CD8-positive, alpha-beta memory T cell (primary cell): ENCODE data around the gene BROX. TPM values are rescaled to one million over a fixed set of nuclear protein-coding genes. Genes with fewer than 3 reads are reported as not detected.
A peak's percentile ranks its signal among the peaks of the same experiment; 100 is the strongest.
"Not testable (repeated sequence)": the region's sequence is repeated elsewhere in the genome, so short reads cannot be mapped to it uniquely, and the experiment has no call there.

Source experiments
- CTCF ChIA-PET: fragments of 350-600 bp; sonication (Branson Sonifier 250); formaldehyde crosslinking; loops from one replicate; lab custom pipeline; 2021; ENCODE audit warnings: antibody characterized with exemption; lab: Charles Lee
- POLR2A ChIA-PET: fragments of 350-600 bp; sonication (Branson Sonifier 250); formaldehyde crosslinking; loops from one replicate; lab custom pipeline; 2021; ENCODE audit warnings: antibody characterized with exemption; lab: Charles Lee
- DNase-seq, 5 donors: peaks; one replicate each; pipeline versions ENCODE4 v3.0.0 to v3.0.0-alpha.2; 2020 to 2022; ENCODE audit warnings: mixed read lengths in 1 of 5
- H3K27ac ChIP-seq: one replicate; pipeline ENCODE4 v1.7.0; 2013; ENCODE audit warnings: low read depth, mild to moderate bottlenecking, low read length, moderate library complexity
- H3K27me3 ChIP-seq: 2 replicates; pipeline ENCODE4 v1.7.0; 2013; ENCODE audit warnings: low read length, mild to moderate bottlenecking; ENCODE audit not compliant: insufficient read depth, poor library complexity, severe bottlenecking
- H3K36me3 ChIP-seq: 2 replicates; pipeline ENCODE4 v1.7.0; 2013; ENCODE audit warnings: mild to moderate bottlenecking, low read length, moderate library complexity; ENCODE audit not compliant: insufficient read depth
- H3K4me1 ChIP-seq: 2 replicates; pipeline ENCODE4 v1.7.0; 2013; ENCODE audit warnings: mild to moderate bottlenecking, low read length, moderate library complexity; ENCODE audit not compliant: insufficient read depth
- H3K4me3 ChIP-seq: 2 replicates; pipeline ENCODE4 v1.7.0; 2013; ENCODE audit warnings: mild to moderate bottlenecking, low read length
- H3K9me3 ChIP-seq: 2 replicates; pipeline ENCODE4 v1.7.0; 2013; ENCODE audit warnings: mild to moderate bottlenecking, low read length
- H3K27ac Mint-ChIP-seq, 8 donors: one replicate each; pipeline ENCODE4 v1.8.0; 2020 to 2021; ENCODE audit warnings: mixed read lengths in 8 of 8, mild to moderate bottlenecking in 6 of 8, inconsistent platforms in 3 of 8, moderate library complexity in 3 of 8
- H3K27me3 Mint-ChIP-seq, 2 donors: one replicate each; pipeline ENCODE4 v1.8.0; 2020 to 2021; ENCODE audit warnings: mixed read lengths in 2 of 2, mild to moderate bottlenecking in 1 of 2, moderate library complexity in 1 of 2
- H3K36me3 Mint-ChIP-seq, 3 donors: one replicate each; pipeline ENCODE4 v1.8.0; 2020 to 2021; ENCODE audit warnings: mixed read lengths in 3 of 3, inconsistent platforms in 1 of 3, mild to moderate bottlenecking in 1 of 3
- H3K4me1 Mint-ChIP-seq, 3 donors: one replicate each; pipeline ENCODE4 v1.8.0; 2020 to 2021; ENCODE audit warnings: mixed read lengths in 3 of 3, inconsistent platforms in 1 of 3, mild to moderate bottlenecking in 1 of 3
- H3K4me3 Mint-ChIP-seq, 7 donors: one replicate each; pipeline ENCODE4 v1.8.0; 2020 to 2021; ENCODE audit warnings: mixed read lengths in 7 of 7, mild to moderate bottlenecking in 6 of 7, moderate library complexity in 4 of 7, inconsistent platforms in 2 of 7
- H3K9me3 Mint-ChIP-seq, 5 donors: one replicate each; pipeline ENCODE4 v1.8.0; 2020 to 2022; ENCODE audit warnings: mixed read lengths in 5 of 5, mild to moderate bottlenecking in 3 of 5, moderate library complexity in 2 of 5, inconsistent platforms in 1 of 5
- polyA plus RNA-seq: library from polyadenylated mRNA; unstranded; fragments of 300-500 nt; fragmentation: Illumina TruSeq; gene quantifications from one replicate; pipeline ENCODE4 v1.2.3, GENCODE V29; 2021
- total RNA-seq, 2 experiments: library from RNA; stranded (reverse); gene quantifications; one replicate each; pipeline ENCODE4 v1.2.3, GENCODE V29; 2021

The BROX gene
- total and polyA plus RNA-seq, 3 experiments from 2014 or later, result 15.1 to 47.8 (median 46.9) TPM

- no peaks in the 10 kb centered on the region for H3K4me1 ChIP-seq
- no peaks in the 10 kb centered on the region for H3K9me3 ChIP-seq
- peak overlapping the region in 1 of 8 donors; percentile 24 for H3K27ac Mint-ChIP-seq
- H3K27ac ChIP-seq, result no peak overlapping the region
- H3K9me3 Mint-ChIP-seq, result no peaks in the 10 kb centered on the region
- H3K4me3 Mint-ChIP-seq, result no peak overlapping the region
- H3K36me3 Mint-ChIP-seq, result peaks cover 5 to 55% (median 21%) of the 10 kb centered on the region in 3 donors
- CTCF ChIA-PET, result interaction anchor here (1.0 kb wide), 1 partner anchor 9 kb away, joined by 3 read pairs; no protein-coding TSS in a partner anchor
- no peaks in the 10 kb centered on the region for H3K27me3 ChIP-seq
- POLR2A ChIA-PET, result no interaction called here
- DNase-seq, result no peak
- peaks cover 25% of the 10 kb centered on the region for H3K36me3 ChIP-seq
- H3K4me1 Mint-ChIP-seq, result peaks cover 2 to 17% (median 8%) of the 10 kb centered on the region in 3 donors
- no peaks in the 10 kb centered on the region for H3K27me3 Mint-ChIP-seq
- H3K4me3 ChIP-seq, result no peak overlapping the region
Observed at GRCh38 chr1:222734740-222735139, 22.4 kb downstream of the BROX start.

GRCh38 chr1:222736470-222736869 is 24.1 kb downstream of the BROX start:
- Mint-ChIP-seq H3K27me3 (no peaks in the 10 kb centered on the region), H3K9me3 (no peaks in the 10 kb centered on the region), H3K4me3 (no peak overlapping the region), H3K4me1 (peaks cover 2 to 9% (median 8%) of the 10 kb centered on the region in 3 donors), H3K36me3 (peaks cover 0 to 39% (median 11%) of the 10 kb centered on the region in 3 donors), H3K27ac (no peak overlapping the region)
- no peaks in the 10 kb centered on the region for H3K4me1 ChIP-seq
- ChIA-PET CTCF (interaction anchor here (0.6 kb wide), 1 partner anchor 272 kb away, joined by 3 read pairs; no protein-coding TSS in a partner anchor), POLR2A (no interaction called here)
- H3K36me3 ChIP-seq, result peaks cover 12% of the 10 kb centered on the region
- H3K4me3 ChIP-seq, result no peak overlapping the region
- H3K9me3 ChIP-seq, result no peaks in the 10 kb centered on the region
- no peaks in the 10 kb centered on the region for H3K27me3 ChIP-seq
- no peak overlapping the region for H3K27ac ChIP-seq
- DNase-seq, result no peak

GRCh38 chr1:222736972-222737371 is 24.6 kb downstream of the BROX start, which contains the start of gene FAM177B:
FAM177B (plus strand) TSS chr1:222737202; CDS start chr1:222746546, 9,344 bp downstream.
- POLR2A ChIA-PET, result no interaction called here
- peaks cover 2 to 6% (median 5%) of the 10 kb centered on the region in 3 donors for H3K4me1 Mint-ChIP-seq

GRCh38 chr1:222739465-222739864 is 27.1 kb downstream of the BROX start:
- peak overlapping the region in 1 of 8 donors; percentile 4 for H3K27ac Mint-ChIP-seq
- Histone ChIP-seq H3K4me1 (no peaks in the 10 kb centered on the region), H3K27ac (no peak overlapping the region), H3K4me3 (no peak overlapping the region), H3K9me3 (no peaks in the 10 kb centered on the region), H3K27me3 (no peaks in the 10 kb centered on the region), H3K36me3 (peaks cover 4% of the 10 kb centered on the region)
- H3K36me3 Mint-ChIP-seq, result peaks cover 0 to 15% (median 0%) of the 10 kb centered on the region in 3 donors
- H3K4me1 Mint-ChIP-seq, result peaks cover 0 to 2% (median 0%) of the 10 kb centered on the region in 3 donors
- ChIA-PET CTCF (interaction anchor here (0.9 to 1.3 kb wide), 3 partner anchors 21 to 394 kb away, joined by 3 to 4 read pairs (median 4); no protein-coding TSS in a partner anchor), POLR2A (no interaction called here)
- no peak for DNase-seq
- H3K4me3 Mint-ChIP-seq, result no peak overlapping the region
- H3K27me3 Mint-ChIP-seq, result no peaks in the 10 kb centered on the region
- H3K9me3 Mint-ChIP-seq, result no peaks in the 10 kb centered on the region

More at GRCh38 chr1:222736972-222737371, 24.6 kb downstream of the BROX start, which contains the start of gene FAM177B:
- no peak within 1 kb of the TSS for H3K27ac ChIP-seq
- Mint-ChIP-seq H3K36me3 (peaks cover 0 to 35% (median 9%) of the 10 kb centered on the region in 3 donors), H3K4me3 (no peak within 1 kb of the TSS), H3K27ac (no peak within 1 kb of the TSS), H3K9me3 (no peaks in the 10 kb centered on the region), H3K27me3 (no peaks in the 10 kb centered on the region)
- CTCF ChIA-PET, result interaction anchor here (0.6 kb wide), 1 partner anchor 272 kb away, joined by 3 read pairs; no protein-coding TSS in a partner anchor
- H3K4me3 ChIP-seq, result no peak within 1 kb of the TSS
- no peaks in the 10 kb centered on the region for H3K9me3 ChIP-seq
- no peaks in the 10 kb centered on the region for H3K4me1 ChIP-seq
- no peak for DNase-seq
- peaks cover 12% of the 10 kb centered on the region for H3K36me3 ChIP-seq
- no peaks in the 10 kb centered on the region for H3K27me3 ChIP-seq

GRCh38 chr1:222739929-222740328 is 27.6 kb downstream of the BROX start:
- Histone ChIP-seq H3K4me3 (no peak overlapping the region), H3K27ac (no peak overlapping the region), H3K36me3 (no peaks in the 10 kb centered on the region), H3K27me3 (no peaks in the 10 kb centered on the region), H3K4me1 (no peaks in the 10 kb centered on the region), H3K9me3 (no peaks in the 10 kb centered on the region)
- no peak overlapping the region for H3K27ac Mint-ChIP-seq
- H3K9me3 Mint-ChIP-seq, result no peaks in the 10 kb centered on the region
- POLR2A ChIA-PET, result no interaction called here
- H3K36me3 Mint-ChIP-seq, result peaks cover 0 to 10% (median 0%) of the 10 kb centered on the region in 3 donors
- no peak for DNase-seq
- no peaks in the 10 kb centered on the region for H3K27me3 Mint-ChIP-seq
- H3K4me1 Mint-ChIP-seq, result peaks cover 0 to 2% (median 0%) of the 10 kb centered on the region in 3 donors
- H3K4me3 Mint-ChIP-seq, result no peak overlapping the region
- CTCF ChIA-PET, result interaction anchor here (0.6 to 1.2 kb wide), 2 partner anchors 342 to 394 kb away, joined by 3 to 4 read pairs; no protein-coding TSS in a partner anchor

- H3K36me3 Mint-ChIP-seq, H3K4me1 ChIP-seq, H3K4me3 Mint-ChIP-seq, H3K27me3 Mint-ChIP-seq, H3K4me1 Mint-ChIP-seq, H3K27me3 ChIP-seq, DNase-seq, H3K4me3 ChIP-seq, H3K9me3 ChIP-seq, H3K9me3 Mint-ChIP-seq, H3K27ac ChIP-seq, H3K36me3 ChIP-seq, POLR2A ChIA-PET, CTCF ChIA-PET: not testable (repeated sequence)
- H3K27ac Mint-ChIP-seq, result peak overlapping the region in 1 of 8 donors; percentile 70
Observed at GRCh38 chr1:222741630-222742457, 29.5 kb downstream of the BROX start.

- no peaks in the 10 kb centered on the region for H3K4me1 ChIP-seq
- CTCF ChIA-PET, result no interaction called here
Observed at GRCh38 chr1:222749927-222750326, 37.6 kb downstream of the BROX start.

GRCh38 chr1:222750651-222751050 is 38.3 kb downstream of the BROX start:
- no peaks in the 10 kb centered on the region for H3K9me3 Mint-ChIP-seq
- DNase-seq, result no peak
- H3K4me3 Mint-ChIP-seq, result no peak overlapping the region
- H3K9me3 ChIP-seq, result no peaks in the 10 kb centered on the region
- no peaks in the 10 kb centered on the region for H3K27me3 ChIP-seq
- no peaks in the 10 kb centered on the region for H3K36me3 Mint-ChIP-seq
- no peak overlapping the region for H3K27ac Mint-ChIP-seq
- POLR2A ChIA-PET, result no interaction called here
- CTCF ChIA-PET, result no interaction called here
- no peaks in the 10 kb centered on the region for H3K36me3 ChIP-seq
- no peak overlapping the region for H3K4me3 ChIP-seq
- peaks cover 2 to 41% of the 10 kb centered on the region in 2 donors for H3K27me3 Mint-ChIP-seq
- no peaks in the 10 kb centered on the region for H3K4me1 ChIP-seq
- H3K27ac ChIP-seq, result no peak overlapping the region
- no peaks in the 10 kb centered on the region for H3K4me1 Mint-ChIP-seq

More at GRCh38 chr1:222749927-222750326, 37.6 kb downstream of the BROX start:
- Mint-ChIP-seq H3K4me1 (no peaks in the 10 kb centered on the region), H3K27me3 (peaks cover 2 to 37% of the 10 kb centered on the region in 2 donors), H3K9me3 (no peaks in the 10 kb centered on the region), H3K27ac (no peak overlapping the region), H3K36me3 (no peaks in the 10 kb centered on the region), H3K4me3 (no peak overlapping the region)
- Histone ChIP-seq H3K27ac (no peak overlapping the region), H3K4me3 (no peak overlapping the region), H3K27me3 (no peaks in the 10 kb centered on the region), H3K9me3 (no peaks in the 10 kb centered on the region), H3K36me3 (no peaks in the 10 kb centered on the region)
- DNase-seq, result no peak
- POLR2A ChIA-PET, result no interaction called here
